Stimulated activated CD4-positive, alpha-beta T cell treated with anti-CD3 and anti-CD28 coated beads, Interleukin-12 subunit alpha, Interleukin-12 subunit beta, amount 100 ng/mL, for 4 hours (primary cell): ENCODE data around the gene TSPEAR.
"Not testable (repeated sequence)": the region's sequence is repeated elsewhere in the genome, so short reads cannot be mapped to it uniquely, and the experiment has no call there.

Source experiments
- DNase-seq: peaks from one replicate; pipeline ENCODE4 v3.0.0-alpha.2; 2020

TSPEAR gene

GRCh38 chr21:44677881-44678280, 33.5 kb downstream of the TSPEAR start:
- DNase-seq, result no peak

- DNase-seq, result no peak
Measured at GRCh38 chr21:44671911-44672310, 39.5 kb downstream of the TSPEAR start.

- DNase-seq, result no peak
Measured at GRCh38 chr21:44670642-44671432, 40.5 kb downstream of the TSPEAR start.

DNA sequence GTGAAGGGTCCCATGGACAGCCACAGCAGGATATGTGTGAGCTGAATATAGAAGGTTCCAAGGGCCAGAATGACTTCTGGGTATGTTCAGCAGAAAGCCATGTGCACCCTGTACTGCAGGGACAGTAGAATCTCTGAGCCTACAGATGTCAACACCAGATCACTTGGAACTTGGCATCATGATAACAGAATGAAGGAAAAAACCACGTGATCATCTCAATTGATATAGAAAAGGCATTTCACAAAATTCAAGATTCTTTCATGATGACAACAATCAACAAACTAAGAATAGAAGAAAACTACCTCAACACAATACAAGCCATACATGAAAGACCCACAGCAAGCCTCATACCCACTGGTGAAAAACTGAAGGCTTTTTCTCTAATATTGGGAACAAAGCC, 43.8 kb downstream of the TSPEAR start:
- DNase-seq, result no peak

DNA sequence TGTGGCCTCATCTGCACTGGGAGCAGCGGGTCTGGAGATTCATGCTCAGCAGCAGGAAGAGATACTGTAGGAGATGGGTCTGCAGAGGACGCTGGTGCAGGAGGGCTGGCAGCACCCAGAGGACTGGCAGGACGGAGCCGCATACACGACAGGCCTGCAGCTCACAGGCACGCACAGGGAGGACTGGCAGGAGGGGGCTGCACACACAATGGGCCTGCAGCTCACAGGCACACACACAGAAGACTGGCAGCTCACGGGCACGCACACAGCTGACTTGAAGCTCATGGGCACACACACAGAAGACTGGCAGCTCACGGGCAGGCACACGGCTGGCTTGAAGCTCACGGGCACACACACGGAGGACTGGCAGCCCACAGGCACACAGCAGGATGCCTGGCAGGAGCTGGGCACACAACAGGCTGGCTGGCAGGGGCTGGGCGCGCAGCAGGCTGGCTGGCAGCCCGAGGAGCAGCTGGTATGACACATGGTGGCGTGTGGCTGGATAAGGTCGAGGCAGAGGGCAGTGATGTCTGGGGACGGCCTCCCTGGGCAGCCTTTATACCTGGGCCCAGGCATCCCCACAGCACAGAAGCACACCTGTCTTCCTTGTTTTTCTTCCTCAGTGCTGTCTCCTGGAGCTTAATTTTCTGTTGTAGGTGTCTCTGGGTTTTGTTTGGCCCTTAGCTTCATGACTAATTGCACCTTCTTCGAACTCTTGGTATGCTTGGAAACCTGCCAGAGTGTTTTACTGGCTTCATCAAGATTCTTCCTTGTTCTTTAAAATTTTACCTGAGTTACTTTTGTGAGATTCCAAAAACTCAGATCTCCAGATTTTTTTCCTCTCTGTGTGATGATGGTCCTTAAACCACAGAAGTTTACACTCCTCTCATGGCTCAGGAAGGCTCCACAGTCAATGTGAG, 44.7 kb downstream of the TSPEAR start, which contains the start of gene KRTAP12-2:
TSS of gene KRTAP12-2 (minus strand) at position 527 of the 920 bp plus-strand sequence. CDS start at position 486, 41 bp downstream.
- DNase-seq, result no peak

DNA sequence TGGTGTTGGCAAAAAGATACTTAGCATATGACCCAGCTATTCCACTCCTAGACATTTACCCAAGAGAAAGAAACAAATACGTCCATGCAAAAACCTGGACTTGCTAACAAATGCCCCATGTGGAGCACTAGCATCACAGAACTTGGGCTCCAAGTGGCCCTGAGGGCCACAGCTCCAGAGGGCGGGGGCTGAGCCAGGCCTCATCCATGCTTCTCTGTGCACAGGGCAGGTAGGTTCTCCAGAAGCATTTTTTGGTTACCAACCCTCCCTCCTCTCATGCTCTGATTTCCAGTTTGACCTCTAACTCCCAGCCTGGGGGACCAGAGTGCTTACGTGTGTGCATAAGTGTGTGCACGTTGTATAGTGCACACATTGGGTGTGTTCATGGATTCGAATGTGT, 46.7 kb downstream of the TSPEAR start:
- DNase-seq, result no peak

- DNase-seq, result not testable (repeated sequence)
Measured at GRCh38 chr21:44661567-44661966, 49.8 kb downstream of the TSPEAR start.

GRCh38 chr21:44658913-44659595, 52.3 kb downstream of the TSPEAR start:
- no peak for DNase-seq

DNA sequence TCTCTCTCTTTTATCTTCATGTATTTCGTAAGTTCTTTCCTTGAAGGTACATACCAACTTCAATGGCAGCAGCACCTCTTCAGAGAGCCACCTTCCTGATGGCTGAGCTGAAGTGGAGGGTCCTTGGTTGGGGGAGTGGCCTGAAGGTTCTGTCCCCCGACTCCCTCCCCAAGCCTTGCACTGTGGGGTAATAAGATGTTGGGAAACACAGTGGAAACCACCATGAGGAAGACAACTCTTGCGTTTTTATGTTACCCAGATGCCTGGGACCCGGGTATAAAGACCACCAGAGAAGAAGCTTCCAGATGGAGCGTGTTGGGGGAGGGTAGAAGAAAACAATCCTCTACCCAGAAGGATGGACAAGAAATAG, 52.8 kb downstream of the TSPEAR start:
- no peak for DNase-seq

DNA sequence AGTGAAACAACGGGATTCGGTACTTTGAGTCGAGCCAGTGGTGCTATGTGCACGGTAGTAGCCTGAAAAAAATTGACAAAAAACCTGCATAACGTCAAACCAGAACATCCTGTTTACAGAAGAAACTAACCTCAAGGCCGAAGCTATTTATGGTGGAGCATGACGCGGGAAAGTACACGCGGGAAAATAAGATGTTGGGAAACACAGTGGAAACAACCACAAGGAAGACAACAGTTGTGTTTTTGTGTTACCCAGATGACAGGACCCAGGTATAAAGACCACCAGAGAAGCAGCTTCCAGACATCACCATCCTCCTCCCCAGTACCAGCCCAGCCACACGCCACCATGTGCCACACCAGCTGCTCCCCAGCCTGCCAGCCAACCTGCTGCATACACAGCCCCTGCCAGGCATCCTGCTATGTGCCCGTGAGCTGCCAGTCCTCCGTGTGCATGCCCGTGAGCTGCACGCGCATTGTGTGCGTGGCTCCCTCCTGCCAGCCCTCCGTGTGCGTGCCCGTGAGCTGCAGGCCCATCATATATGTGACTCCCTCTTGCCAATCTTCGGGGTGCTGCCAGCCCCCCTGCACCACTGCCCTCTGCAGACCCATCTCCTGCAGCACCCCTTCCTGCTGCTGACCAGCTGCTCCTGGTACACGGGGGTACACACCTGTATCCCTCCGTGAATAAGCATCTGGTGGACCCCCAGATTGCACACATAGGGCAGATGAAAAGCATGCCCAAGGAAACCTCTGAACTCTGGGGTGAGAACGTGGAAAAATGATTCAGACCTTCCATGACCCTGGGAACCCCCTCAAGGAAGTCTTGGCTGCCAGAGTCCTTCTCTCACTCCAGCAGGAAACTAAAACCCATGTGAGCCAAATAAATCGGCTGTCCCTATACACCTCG, 53.5 kb downstream of the TSPEAR start, which contains the start of gene KRTAP12-3:
TSS of gene KRTAP12-3 (plus strand) at position 298 of the 906 bp plus-strand sequence. CDS start at position 346, 48 bp downstream.
- no peak for DNase-seq

- DNase-seq, result no peak
Measured at GRCh38 chr21:44656868-44657267, 54.5 kb downstream of the TSPEAR start.

DNA sequence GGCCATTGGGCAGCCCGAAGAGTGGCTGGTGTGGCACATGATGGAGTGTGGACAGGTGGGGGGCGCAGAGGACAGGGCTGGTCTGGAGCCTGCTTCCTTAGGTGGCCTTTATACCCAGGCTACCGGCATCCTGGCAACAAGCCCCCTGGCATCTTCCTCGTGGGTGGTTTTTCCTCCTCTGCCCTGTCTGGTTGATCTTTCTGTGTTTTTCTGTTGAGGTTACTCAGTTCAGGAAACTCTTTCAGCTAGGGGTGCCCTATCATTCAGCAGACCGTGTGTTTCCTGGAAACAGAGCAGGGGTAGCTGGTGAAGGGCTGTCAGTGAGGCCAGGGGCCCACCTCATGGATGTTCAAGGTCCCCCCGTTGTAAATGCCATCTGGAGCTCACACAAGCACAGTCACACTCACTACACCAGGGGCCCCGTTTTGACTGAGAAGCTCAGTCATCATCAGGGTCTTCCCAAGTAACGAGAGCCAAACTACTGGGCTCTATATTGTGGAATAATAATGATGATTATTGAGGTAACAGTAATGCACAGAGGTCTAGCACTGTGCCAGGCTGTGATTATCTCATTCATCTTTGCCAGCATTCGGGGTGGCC, 56.7 kb downstream of the TSPEAR start, which contains the start of gene KRTAP12-4:
TSS of gene KRTAP12-4 (minus strand) at position 84 of the 600 bp plus-strand sequence. CDS start at position 39, 45 bp downstream.
- DNase-seq, result no peak

GRCh38 chr21:44653656-44654575, 57.5 kb downstream of the TSPEAR start:
- no peak for DNase-seq

DNA sequence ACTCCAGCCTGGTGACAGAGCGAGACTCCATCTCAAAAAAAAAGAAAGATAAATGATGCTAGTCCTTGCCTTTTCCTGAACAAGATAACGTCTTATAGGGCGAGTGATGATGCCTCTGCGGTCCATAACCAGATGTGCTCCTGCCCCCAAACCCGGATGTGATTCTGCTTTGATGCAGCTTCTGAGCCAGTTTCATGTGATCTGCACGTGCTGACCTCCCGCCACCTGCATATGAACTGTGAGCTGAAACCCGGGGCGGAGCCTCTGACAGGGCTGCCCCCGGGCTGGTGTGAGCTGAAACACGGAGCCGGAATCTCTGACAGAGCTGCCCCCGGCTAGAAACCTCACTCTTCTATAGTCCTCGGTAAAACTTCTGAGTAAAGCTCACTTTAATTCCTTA, 58.2 kb downstream of the TSPEAR start:
- DNase-seq, result no peak

GRCh38 chr21:44650973-44651675, 60.2 kb downstream of the TSPEAR start:
- DNase-seq, result no peak

- no peak for DNase-seq
Measured at GRCh38 chr21:44650265-44650972, 61.0 kb downstream of the TSPEAR start.

GRCh38 chr21:44649521-44650100, 61.8 kb downstream of the TSPEAR start:
- DNase-seq, result no peak

- DNase-seq, result no peak
Measured at GRCh38 chr21:44648557-44649311, 62.6 kb downstream of the TSPEAR start.
